WTC11 (cell line): ENCODE data around the gene COL27A1. TPM values are rescaled to one million over a fixed set of nuclear protein-coding genes. Genes with fewer than 3 reads are reported as not detected.

ENCODE experiments used
- ATAC-seq: fragments of 200-7000 bp; cut with Tn5 transposase; 2 replicates; pipeline ENCODE4 v1.10.0; 2021; ENCODE audit warnings: mild to moderate bottlenecking, moderate library complexity
- CTCF ChIA-PET: fragments of 300-600 bp; sonication (Branson Sonifier 250); formaldehyde crosslinking; loops from one replicate; lab custom pipeline; 2021; ENCODE audit warnings: antibody characterized with exemption; lab: Charles Lee
- POLR2A ChIA-PET: fragments of 350-600 bp; sonication (Branson Sonifier 250); formaldehyde crosslinking; loops from one replicate; lab custom pipeline; 2021; ENCODE audit warnings: antibody characterized with exemption; lab: Charles Lee
- DNase-seq: peaks from one replicate; pipeline ENCODE4 v3.0.0; 2021; ENCODE audit warnings: low spot score
- H3K27ac Mint-ChIP-seq: 2 replicates; pipeline ENCODE4 v1.8.0; 2021; ENCODE audit warnings: mixed read lengths
- H3K27me3 Mint-ChIP-seq: 2 replicates; pipeline ENCODE4 v1.8.0; 2021; ENCODE audit warnings: low read depth, mild to moderate bottlenecking, moderate library complexity, mixed read lengths
- H3K36me3 Mint-ChIP-seq: 2 replicates; pipeline ENCODE4 v1.8.0; 2021; ENCODE audit warnings: mixed read lengths
- H3K4me1 Mint-ChIP-seq: 2 replicates; pipeline ENCODE4 v1.8.0; 2022; ENCODE audit warnings: mixed read lengths
- H3K4me3 Mint-ChIP-seq: 2 replicates; pipeline ENCODE4 v1.8.0; 2021; ENCODE audit warnings: mild to moderate bottlenecking, moderate library complexity, mixed read lengths
- H3K9me3 Mint-ChIP-seq: 2 replicates; pipeline ENCODE4 v1.8.0; 2021; ENCODE audit warnings: mixed read lengths
- ATF2 ChIP-seq: sonication (generic); formaldehyde crosslinking; IDR thresholded peaks from 2 replicates; pipeline ENCODE4 v1.8.1; 2022; ENCODE audit warnings: low read depth, missing genetic modification reagents, borderline replicate concordance
- ATF6 ChIP-seq: sonication (generic); formaldehyde crosslinking; IDR thresholded peaks from 2 replicates; pipeline ENCODE4 v1.8.1; 2023; ENCODE audit warnings: mild to moderate bottlenecking, missing genetic modification reagents
- CREB1 ChIP-seq: sonication (generic); formaldehyde crosslinking; IDR thresholded peaks from 2 replicates; pipeline ENCODE4 v1.8.0; 2023; ENCODE audit warnings: mild to moderate bottlenecking, missing genetic modification reagents
- CTCF ChIP-seq: fragments of 200-600 bp; IDR thresholded peaks from 2 replicates; pipeline ENCODE4 v1.8.0; 2022; ENCODE audit warnings: antibody characterized with exemption
- HMGA2 ChIP-seq: fragments of 250-450 bp; sonication (Bioruptor Pico); IDR thresholded peaks from 2 replicates; pipeline ENCODE4 v1.4.0; 2021; ENCODE audit warnings: mild to moderate bottlenecking, moderate library complexity
- NR3C1 ChIP-seq: sonication (generic); formaldehyde crosslinking; conservative IDR thresholded peaks from 2 replicates; pipeline ENCODE4 v1.8.1; 2023; ENCODE audit warnings: low read depth, mild to moderate bottlenecking, missing genetic modification reagents
- ZNF138 ChIP-seq: sonication (generic); formaldehyde crosslinking; conservative IDR thresholded peaks from 2 replicates; pipeline ENCODE4 v1.8.1; 2022; ENCODE audit warnings: mild to moderate bottlenecking, moderate library complexity, missing genetic modification reagents
- ZNF232 ChIP-seq: sonication (generic); formaldehyde crosslinking; IDR thresholded peaks from 2 replicates; pipeline ENCODE4 v1.8.0; 2022; ENCODE audit warnings: mild to moderate bottlenecking, missing genetic modification reagents
- total RNA-seq: library from RNA; stranded (reverse); gene quantifications from 3 replicates; pipeline ENCODE4 v1.2.3, GENCODE V29; 2021
- TF ChIP-seq, protein P1 (sequence below): sonication (generic); formaldehyde crosslinking; IDR thresholded peaks from 2 replicates; pipeline ENCODE4 v1.8.0; 2022; ENCODE audit warnings: mild to moderate bottlenecking, missing genetic modification reagents

Gene COL27A1
- total RNA-seq, 1 experiment from 2014 or later = 47.5 TPM

GRCh38 chr9:114180696-114181606 is 25.6 kb downstream of the COL27A1 start (continued):
- TF ChIP-seq ATF6 (CRISPR knock-in tag) (no peak), CREB1 (CRISPR knock-in tag) (no peak)

DNA sequence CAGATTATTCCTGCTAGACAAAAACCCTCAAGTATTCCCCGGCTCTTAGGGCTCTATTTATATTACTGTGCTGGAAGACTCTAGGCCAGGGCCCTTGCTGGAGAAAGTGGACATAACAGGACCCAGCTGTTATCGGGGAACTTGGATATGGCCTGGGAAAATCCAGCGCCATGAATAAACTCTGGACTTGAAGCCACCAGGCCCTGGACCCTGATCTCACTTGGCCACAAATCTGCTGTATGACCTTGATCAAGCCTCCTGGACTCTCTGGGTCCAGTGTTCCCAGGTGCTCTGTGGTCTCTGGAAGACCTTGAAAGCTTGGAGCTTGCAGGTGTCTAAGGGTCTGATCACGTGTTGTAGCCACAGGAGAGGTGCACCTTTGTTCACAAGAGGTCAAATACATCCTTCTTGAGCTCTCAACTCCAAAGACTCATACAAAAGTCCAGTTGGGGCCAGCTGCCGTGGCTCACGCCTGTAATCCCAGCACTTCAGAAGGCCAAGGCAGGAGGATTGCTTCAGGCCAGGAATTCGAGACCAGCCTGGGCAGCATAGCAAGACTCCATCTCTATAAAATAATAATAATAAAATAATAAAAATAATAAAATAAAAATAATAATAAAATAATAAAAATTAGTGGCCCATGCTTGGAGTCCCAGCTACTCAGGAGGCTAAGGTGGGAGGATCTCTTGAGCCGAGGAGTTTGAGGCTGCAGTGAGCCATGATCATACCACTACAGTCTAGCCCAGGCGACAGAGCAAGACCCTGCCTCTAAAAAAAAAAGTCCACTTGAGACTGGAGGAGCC is 26.5 kb downstream of the COL27A1 start:
- no peaks in the 10 kb centered on the region for H3K9me3 Mint-ChIP-seq
- H3K4me1 Mint-ChIP-seq = no peaks in the 10 kb centered on the region
- ChIA-PET POLR2A (no interaction called here), CTCF (interaction anchor here (1.0 to 1.4 kb wide), 2 partner anchors 27 to 109 kb away, joined by 4 to 5 read pairs; partner anchors contain the start of gene COL27A1)
- H3K27me3 Mint-ChIP-seq = no peaks in the 10 kb centered on the region
- ATAC-seq = no peak
- DNase-seq = no peak
- no peak overlapping the region for H3K4me3 Mint-ChIP-seq
- H3K27ac Mint-ChIP-seq = no peak overlapping the region
- peaks cover 3% of the 10 kb centered on the region for H3K36me3 Mint-ChIP-seq
- TF ChIP-seq ZNF138 (CRISPR knock-in tag) (no peak), HMGA2 (peak; percentile 94), CTCF (no peak)
- TF ChIP-seq, all 79 proteins: peak for 1

- H3K27me3 Mint-ChIP-seq = no peaks in the 10 kb centered on the region
- no peak overlapping the region for H3K4me3 Mint-ChIP-seq
- TF ChIP-seq, protein P1, sequence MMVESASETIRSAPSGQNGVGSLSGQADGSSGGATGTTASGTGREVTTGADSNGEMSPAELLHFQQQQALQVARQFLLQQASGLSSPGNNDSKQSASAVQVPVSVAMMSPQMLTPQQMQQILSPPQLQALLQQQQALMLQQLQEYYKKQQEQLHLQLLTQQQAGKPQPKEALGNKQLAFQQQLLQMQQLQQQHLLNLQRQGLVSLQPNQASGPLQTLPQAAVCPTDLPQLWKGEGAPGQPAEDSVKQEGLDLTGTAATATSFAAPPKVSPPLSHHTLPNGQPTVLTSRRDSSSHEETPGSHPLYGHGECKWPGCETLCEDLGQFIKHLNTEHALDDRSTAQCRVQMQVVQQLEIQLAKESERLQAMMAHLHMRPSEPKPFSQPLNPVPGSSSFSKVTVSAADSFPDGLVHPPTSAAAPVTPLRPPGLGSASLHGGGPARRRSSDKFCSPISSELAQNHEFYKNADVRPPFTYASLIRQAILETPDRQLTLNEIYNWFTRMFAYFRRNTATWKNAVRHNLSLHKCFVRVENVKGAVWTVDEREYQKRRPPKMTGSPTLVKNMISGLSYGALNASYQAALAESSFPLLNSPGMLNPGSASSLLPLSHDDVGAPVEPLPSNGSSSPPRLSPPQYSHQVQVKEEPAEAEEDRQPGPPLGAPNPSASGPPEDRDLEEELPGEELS (CRISPR knock-in tag) = no peak
- TF ChIP-seq, all 79 proteins: peak for 0
- Mint-ChIP-seq H3K9me3 (no peaks in the 10 kb centered on the region), H3K4me1 (no peaks in the 10 kb centered on the region), H3K27ac (no peak overlapping the region), H3K36me3 (peaks cover 14% of the 10 kb centered on the region)
- ATAC-seq = no peak
- no peak for DNase-seq
- POLR2A ChIA-PET = no interaction called here
- CTCF ChIA-PET = interaction anchor here (1.4 kb wide), 1 partner anchor 100 kb away, joined by 4 read pairs; no protein-coding TSS in a partner anchor
Observed at GRCh38 chr9:114183006-114183405, 27.7 kb downstream of the COL27A1 start.

- no peak overlapping the region for H3K27ac Mint-ChIP-seq
- no peak for ATAC-seq
- H3K4me1 Mint-ChIP-seq = no peaks in the 10 kb centered on the region
- ChIA-PET CTCF (interaction anchor here (0.9 to 1.4 kb wide), 2 partner anchors 76 to 101 kb away, joined by 4 read pairs; no protein-coding TSS in a partner anchor), POLR2A (no interaction called here)
- peaks cover 9% of the 10 kb centered on the region for H3K9me3 Mint-ChIP-seq
- no peak for DNase-seq
- H3K27me3 Mint-ChIP-seq = no peaks in the 10 kb centered on the region
- no peak for TF ChIP-seq ATF2
- no peak for TF ChIP-seq ZNF232
- no peak for TF ChIP-seq NR3C1
- H3K4me3 Mint-ChIP-seq = no peak overlapping the region
- peaks cover 24% of the 10 kb centered on the region for H3K36me3 Mint-ChIP-seq
Observed at GRCh38 chr9:114184071-114184470, 28.7 kb downstream of the COL27A1 start.
